HepG2 (cell line): Measurements from ENCODE around the gene LAMC1. TPM values are rescaled to one million over a fixed set of nuclear protein-coding genes. Genes with fewer than 3 reads are reported as not detected.

Experiments
- ATAC-seq: fragments of 200-7000 bp; cut with Tn5 transposase; 3 replicates; pipeline ENCODE4 v1.9.1; 2020; ENCODE audit warnings: mild to moderate bottlenecking, moderate library complexity
- BruUV-seq: library from RNA; stranded (reverse); fragments of 400-500 nt; replicated peaks from 2 replicates; lab custom pipeline; 2021; lab: Mats Ljungman, UMichigan
- CTCF ChIA-PET: fragments of 300-600 bp; formaldehyde crosslinking; extraction: SDS; loops from one replicate; lab custom pipeline; 2021; ENCODE audit warnings: low total read pairs, inconsistent platforms, low intra/inter-chr PET ratio; lab: Yijun Ruan, JAX
- POLR2A ChIA-PET: fragments of 350-600 bp; sonication (Branson Sonifier 250); formaldehyde crosslinking; loops from one replicate; lab custom pipeline; 2020; ENCODE audit warnings: antibody characterized with exemption, inconsistent platforms; lab: Yijun Ruan, JAX
- DNase-seq: peaks from one replicate; pipeline ENCODE4 v3.0.0-alpha.2; 2015; ENCODE audit warnings: low spot score
- FAIRE-seq: peaks from 3 replicates; lab custom pipeline; 2011; peaks lifted over from hg19 to GRCh38; lab: Jason Lieb, UNC
- H2AFZ ChIP-seq: one replicate; pipeline ENCODE4 v1.6.1; 2011; ENCODE audit warnings: low read length, inconsistent platforms
- H3K27ac ChIP-seq: fragments of 300-600 bp; 3 replicates; pipeline ENCODE4 v1.8.0; 2011; ENCODE audit warnings: mixed run types, mild to moderate bottlenecking, mixed read lengths, low read length, inconsistent platforms; ENCODE audit not compliant: insufficient read depth; ENCODE audit errors: extremely low read length
- H3K27me3 ChIP-seq, 2 experiments: fragments of 200-600 bp in 1 of 2; 2 replicates in 1 of 2; 3 replicates in 1 of 2; pipeline versions ENCODE4 v1.6.0 to v1.8.0; 2011; ENCODE audit warnings: low read length in 2 of 2, mild to moderate bottlenecking in 2 of 2, moderate library complexity in 2 of 2, inconsistent platforms in 1 of 2; ENCODE audit not compliant: insufficient read depth in 2 of 2, control insufficient read depth in 1 of 2
- H3K36me3 ChIP-seq, 2 experiments: fragments of 200-600 bp in 1 of 2; replicated peaks in 1 of 2; 2 replicates in 1 of 2; 3 replicates in 1 of 2; pipeline versions ENCODE4 v1.5.1 to v1.8.0; 2011; ENCODE audit warnings: low read length in 2 of 2, inconsistent platforms in 1 of 2; ENCODE audit not compliant: insufficient read depth in 2 of 2, control insufficient read depth in 1 of 2
- H3K4me1 ChIP-seq: 2 replicates; pipeline ENCODE4 v1.5.1; 2012; ENCODE audit warnings: low read length, inconsistent platforms; ENCODE audit not compliant: insufficient read depth
- H3K4me2 ChIP-seq: 2 replicates; pipeline ENCODE4 v1.6.0; 2011; ENCODE audit warnings: low read depth, low read length, inconsistent platforms
- H3K4me3 ChIP-seq, 3 experiments: fragments of 200-600 bp in 1 of 3; sonication (generic), shearing (Covaris generic) in 1 of 3; replicated peaks in 1 of 3; 2 replicates each; pipeline ENCODE4 v1.5.1; 2011 to 2016; ENCODE audit warnings: low read length in 3 of 3, inconsistent platforms in 2 of 3, low read depth in 2 of 3, mild to moderate bottlenecking in 2 of 3, control low read depth in 1 of 3, mixed read lengths in 1 of 3; ENCODE audit not compliant: insufficient read depth in 1 of 3
- H3K79me2 ChIP-seq: one replicate; pipeline ENCODE4 v1.6.1; 2011; ENCODE audit warnings: low read length, inconsistent platforms; ENCODE audit not compliant: insufficient read depth
- H3K9ac ChIP-seq: 2 replicates; pipeline ENCODE4 v1.6.0; 2011; ENCODE audit warnings: mild to moderate bottlenecking, low read depth, low read length, inconsistent platforms; ENCODE audit not compliant: insufficient read depth
- H3K9me3 ChIP-seq: 2 replicates; pipeline ENCODE4 v1.5.1; 2012; ENCODE audit warnings: mild to moderate bottlenecking, low read length
- H4K20me1 ChIP-seq: 2 replicates; pipeline ENCODE4 v1.6.0; 2011; ENCODE audit warnings: inconsistent platforms, mild to moderate bottlenecking, low read length, moderate library complexity; ENCODE audit not compliant: insufficient read depth
- ATF1 ChIP-seq: IDR thresholded peaks from 2 replicates; pipeline ENCODE4 v1.6.1; 2016; ENCODE audit warnings: mild to moderate bottlenecking, control low read depth
- CBFB ChIP-seq: sonication (generic); formaldehyde crosslinking; IDR thresholded peaks from 2 replicates; pipeline ENCODE4 v1.4.0; 2020; ENCODE audit warnings: missing genetic modification reagents
- MAF1 ChIP-seq: sonication (generic); formaldehyde crosslinking; IDR thresholded peaks from 2 replicates; pipeline ENCODE4 v1.5.0; 2020; ENCODE audit warnings: missing genetic modification reagents, borderline replicate concordance
- RXRB ChIP-seq: IDR thresholded peaks from 2 replicates; pipeline ENCODE4 v1.6.1; 2016; ENCODE audit warnings: borderline replicate concordance, missing genetic modification reagents, missing compliant biosample characterization
- U2AF2 ChIP-seq: fragments of 200-400 bp; formaldehyde crosslinking; IDR thresholded peaks from 2 replicates; pipeline ENCODE4 v1.6.1; 2017; ENCODE audit warnings: low read depth, mild to moderate bottlenecking, low read length
- ZBTB33 ChIP-seq: sonication (generic); formaldehyde crosslinking; IDR thresholded peaks from 2 replicates; pipeline ENCODE4 v1.4.0; 2020; ENCODE audit warnings: missing genetic modification reagents
- ZSCAN20 ChIP-seq: sonication (generic); formaldehyde crosslinking; IDR thresholded peaks from 2 replicates; pipeline ENCODE4 v1.4.0; 2020; ENCODE audit warnings: missing genetic modification reagents, mild to moderate bottlenecking, borderline replicate concordance
- WGBS: methylation state at CpG from one replicate; pipeline ENCODE4 v1.1.6; 2017; ENCODE audit warnings: low lambda C conversion rate; 5-methylcytosine and 5-hydroxymethylcytosine counted together
- in situ Hi-C: cut with HindIII; loops from 2 replicates; pipeline ENCODE4 v1.10.0; 2017; ENCODE audit warnings: low pct_unique_long_range_greater_than_20kb; ENCODE audit not compliant: extremely low pct_ligation_motif_present
- intact Hi-C: fragments of 100-400 bp; cut with micrococcal nuclease; formaldehyde crosslinking; loops from one replicate; pipeline ENCODE4 v1.10.0; 2022; ENCODE audit not compliant: unreplicated experiment
- polyA plus RNA-seq, 8 experiments: library from polyadenylated mRNA; depleted of rRNA in 3 of 8; stranded (reverse) in 7 of 8; unstranded in 1 of 8; fragments of >200 nt; fragmentation: Illumina TruSeq in 4 of 8; extraction: Trizol in 4 of 8; gene quantifications; 2 replicates each; pipeline versions ENCODE4 v1.2.1 to v1.2.3, GENCODE V29; 2011 to 2016; ENCODE audit warnings: low read depth in 4 of 8, missing spikeins in 1 of 8, mixed read lengths in 1 of 8; ENCODE audit not compliant: insufficient read depth in 1 of 8
- total RNA-seq, 5 experiments: library from RNA; depleted of rRNA; stranded (reverse); fragments of >200 nt; fragmentation: Illumina TruSeq; extraction: Trizol; gene quantifications; 2 replicates each; pipeline ENCODE4 v1.2.3, GENCODE V29; 2016; ENCODE audit warnings: low read depth in 1 of 5

Gene LAMC1
- total and polyA plus RNA-seq, 2 of the 13 experiments (the other 11 are each of a cell fraction or from before 2014, with no cell fraction given): 58.5 to 137 TPM

DNA sequence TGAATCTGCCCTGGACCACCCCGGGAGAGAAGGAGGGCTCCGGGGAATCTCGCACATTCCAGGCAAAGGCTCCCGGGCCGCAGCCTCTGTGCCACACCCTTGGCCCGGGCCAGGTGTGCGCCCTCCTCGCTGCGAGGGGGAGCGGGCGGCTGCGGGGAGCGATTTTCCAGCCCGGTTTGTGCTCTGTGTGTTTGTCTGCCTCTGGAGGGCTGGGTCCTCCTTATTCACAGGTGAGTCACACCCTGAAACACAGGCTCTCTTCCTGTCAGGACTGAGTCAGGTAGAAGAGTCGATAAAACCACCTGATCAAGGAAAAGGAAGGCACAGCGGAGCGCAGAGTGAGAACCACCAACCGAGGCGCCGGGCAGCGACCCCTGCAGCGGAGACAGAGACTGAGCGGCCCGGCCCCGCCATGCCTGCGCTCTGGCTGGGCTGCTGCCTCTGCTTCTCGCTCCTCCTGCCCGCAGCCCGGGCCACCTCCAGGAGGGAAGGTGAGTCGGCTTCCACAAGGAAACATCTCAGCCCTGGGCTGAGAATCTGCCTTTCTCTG lies 162.8 kb downstream of the LAMC1 start, which contains the start of gene LAMC2:
Gene LAMC2 (plus strand): TSS at position 324 of the 550 bp plus-strand sequence. CDS start 89 bp downstream, at position 413.
- WGBS: 78% methylated on average over 9 of the region's 30 CpGs
- H4K20me1 ChIP-seq: no peaks in the 10 kb centered on the region
- no peak within 1 kb of the TSS for H2AFZ ChIP-seq
- no peak within 1 kb of the TSS for H3K4me2 ChIP-seq
- no peak within 1 kb of the TSS for H3K27ac ChIP-seq
- BruUV-seq: no TSS peak
- H3K4me1 ChIP-seq: no peaks in the 10 kb centered on the region
- ChIA-PET POLR2A (no interaction called here), CTCF (no interaction called here)
- no peak within 1 kb of the TSS for H3K4me3 ChIP-seq
- no peaks in the 10 kb centered on the region for H3K36me3 ChIP-seq
- in situ Hi-C loops (no loop called here), intact Hi-C loops (no loop called here)
- no peaks in the 10 kb centered on the region for H3K79me2 ChIP-seq
- H3K9me3 ChIP-seq: no peaks in the 10 kb centered on the region
- ATAC-seq: no peak
- FAIRE-seq: no peak
- TF ChIP-seq MAF1 (no peak), ZSCAN20 (CRISPR knock-in tag) (no peak), ATF1 (CRISPR knock-in tag) (no peak)
- TF ChIP-seq, all 625 proteins: peak for 0
- Histone ChIP-seq H3K9ac (no peak within 1 kb of the TSS), H3K27me3 (no peaks in the 10 kb centered on the region; a peak in 1 of 5 replicates)
- no peak for DNase-seq

DNA sequence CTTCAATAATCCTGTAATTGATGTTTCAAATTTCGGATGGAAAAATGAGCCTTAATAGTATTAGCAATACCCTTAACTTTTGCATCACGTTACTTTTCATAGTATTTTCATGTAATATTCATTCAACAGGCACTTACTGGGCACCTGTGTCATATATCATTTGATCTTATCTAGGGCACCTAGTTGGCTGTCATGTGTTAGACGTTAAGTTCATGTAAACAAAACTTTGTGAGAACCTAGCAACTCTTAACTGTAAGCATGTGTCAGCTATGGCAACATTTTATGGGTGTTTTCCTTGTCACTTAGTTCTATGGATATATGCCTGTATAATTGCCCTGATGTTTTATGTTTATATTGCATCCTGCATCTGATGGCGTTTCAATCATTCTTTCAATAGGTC lies 163.6 kb downstream of the LAMC1 start:
- Histone ChIP-seq H3K79me2 (no peaks in the 10 kb centered on the region), H4K20me1 (no peaks in the 10 kb centered on the region), H3K4me3 (no peak overlapping the region), H3K36me3 (no peaks in the 10 kb centered on the region), H2AFZ (no peak overlapping the region), H3K9me3 (no peaks in the 10 kb centered on the region), H3K27ac (no peak overlapping the region), H3K9ac (no peak overlapping the region), H3K4me1 (no peaks in the 10 kb centered on the region), H3K4me2 (no peak overlapping the region), H3K27me3 (no peaks in the 10 kb centered on the region; a peak in 1 of 5 replicates)
- no TSS peak for BruUV-seq
- intact Hi-C loops: no loop called here
- ATAC-seq (no peak), FAIRE-seq (no peak), DNase-seq (no peak)
- POLR2A ChIA-PET: no interaction called here
- 2% methylated on average over 4 of the region's 4 CpGs for WGBS
- in situ Hi-C loops: no loop called here
- CTCF ChIA-PET: no interaction called here
- TF ChIP-seq CBFB (no peak), U2AF2 (no peak), ZBTB33 (CRISPR knock-in tag) (no peak), RXRB (CRISPR knock-in tag) (no peak)
